ENCODE results near the gene JAZF1.

GRCh38 chr7:27875061-27875460 lies 305.5 kb downstream of the JAZF1 start:
- no peak for TF ChIP-seq EZH2phosphoT487 (IDR thresholded peaks at IDR 0.05; ENCODE audit: insufficient read depth, low read depth)
- TF ChIP-seq EZH2 (IDR thresholded peaks at IDR 0.05; ENCODE audit: insufficient read depth, poor library complexity, severe bottlenecking) = no peak

Measured in GM23248 (cell line).